Pancreas (tissue), 10 donors: ENCODE data around the gene NT5M. TPM values are rescaled to one million over a fixed set of nuclear protein-coding genes. Genes with fewer than 3 reads are reported as not detected.
"Not testable (repeated sequence)": the region's sequence is repeated elsewhere in the genome, so short reads cannot be mapped to it uniquely, and the experiment has no call there.

Experiments used
- ATAC-seq, 4 donors: fragments of 200-7000 bp; cut with Tn5 transposase; one replicate each; pipeline versions ENCODE4 v1.8.0 to v1.9.1; 2020; ENCODE audit warnings: mild to moderate bottlenecking in 4 of 4, moderate library complexity in 4 of 4
- DNase-seq, 6 donors: peaks; one replicate each; pipeline ENCODE4 v3.0.0-alpha.2; 2020
- FAIRE-seq: peaks from 2 replicates; lab custom pipeline; 2012; peaks lifted over from hg19 to GRCh38; lab: Jason Lieb, UNC
- H3K27ac ChIP-seq, 4 donors: fragments of 200-600 bp; sonication (generic); 1 replicate in 3 of 4; 2 replicates in 1 of 4; pipeline versions ENCODE4 v1.5.0 to v1.8.0; 2020
- H3K27me3 ChIP-seq, 4 donors: fragments of 200-600 bp; one replicate each; pipeline ENCODE4 v1.8.0; 2021
- H3K36me3 ChIP-seq, 3 donors: fragments of 200-600 bp; sonication (generic) in 1 of 3; one replicate each; pipeline versions ENCODE4 v1.5.0 to v1.8.0; 2020 to 2021
- H3K4me1 ChIP-seq, 3 donors: fragments of 200-600 bp; one replicate each; pipeline ENCODE4 v1.8.0; 2021
- H3K4me3 ChIP-seq, 4 donors: fragments of 200-600 bp; sonication (generic) in 2 of 4; one replicate each; pipeline versions ENCODE4 v1.5.0 to v1.8.0; 2020 to 2021
- H3K9me3 ChIP-seq, 4 donors: fragments of 200-600 bp; one replicate each; pipeline ENCODE4 v1.8.0; 2021
- CTCF ChIP-seq, 4 donors: fragments of 200-600 bp; sonication (generic) in 3 of 4; IDR thresholded peaks; one replicate each; pipeline versions ENCODE4 v1.5.0 to v1.8.0; 2021; ENCODE audit warnings: antibody characterized with exemption in 4 of 4
- WGBS, 2 donors: extraction: QIAGEN DNeasy Blood & Tissue Kit; methylation state at CpG; one replicate each; pipeline ENCODE4 v1.1.7; 2013; 5-methylcytosine and 5-hydroxymethylcytosine counted together
- intact Hi-C, 3 donors: fragments of 100-400 bp; cut with DNase I; formaldehyde crosslinking; loops; one replicate each; pipeline versions ENCODE4 v1.11.1 to v1.14.2; 2022
- polyA plus RNA-seq, 2 donors: library from polyadenylated mRNA; stranded (reverse); fragments of 200-250 nt; gene quantifications; one replicate each; pipeline ENCODE4 v1.2.3, GENCODE V29; 2013
- total RNA-seq, 6 donors: library from RNA; stranded (reverse); fragmentation: NEBNext Ultra II Directional in 4 of 6; extraction: Animal tissue kit (Norgen Biotek cat#: 25700) in 4 of 6; gene quantifications; one replicate each; pipeline versions ENCODE4 v1.2.1 to v1.2.4, GENCODE V29; 2021 to 2023
- donor health status: healthy with polysubstance abuse.
- donor health status: DM: no; HTN: no; CAD: no; lungs with moderate emphysema.
- donor health status: DM: no; HTN: no; CAD: no.
- donor health status: control.
- donor health status: control.
- donor health status: Bipolar disorder and iron deficiency.
- donor health status: DM: yes; HTN: yes; CAD: no.
- donor health status: DM: no; HTN: no; CAD: no.
- donor health status: DM: no; HTN: no; CAD: no.
- donor health status: DM: yes; HTN: yes; CAD: no.

The NT5M gene
- total RNA-seq = 1 to 10 TPM in 3 of 6 donors, under 1 TPM in 3; 0.83 to 1.7 (median 1.1) TPM
- 1 to 10 TPM; 2.9 to 3.3 TPM for polyA plus RNA-seq

- 0 to 1% methylated on average over 45 to 107 of the region's 107 CpGs for WGBS, 2 donors
- peaks cover 0 to 3% (median 0%) of the 10 kb centered on the region in 3 donors for H3K4me1 ChIP-seq
- no peak for TF ChIP-seq CTCF (IDR thresholded peaks at IDR 0.05)
- ATAC-seq (peak; percentile 75 to 90 (median 87)), FAIRE-seq (no peak), DNase-seq (peak; percentile 54 to 88 (median 70))
- intact Hi-C loops = no loop called here
- H3K9me3 ChIP-seq = no peaks in the 10 kb centered on the region
- peak within 1 kb of the TSS; percentile 37 to 61 (median 54) for H3K4me3 ChIP-seq
- H3K27ac ChIP-seq = peak within 1 kb of the TSS in 1 of 4 donors; percentile 27
- no peaks in the 10 kb centered on the region for H3K27me3 ChIP-seq
- H3K36me3 ChIP-seq = no peaks in the 10 kb centered on the region
Observed at GRCh38 chr17:17303010-17303846, at the start of gene NT5M. Gene NT5M (plus strand): TSS chr17:17303373. CDS start chr17:17303551, 178 bp downstream.

DNA sequence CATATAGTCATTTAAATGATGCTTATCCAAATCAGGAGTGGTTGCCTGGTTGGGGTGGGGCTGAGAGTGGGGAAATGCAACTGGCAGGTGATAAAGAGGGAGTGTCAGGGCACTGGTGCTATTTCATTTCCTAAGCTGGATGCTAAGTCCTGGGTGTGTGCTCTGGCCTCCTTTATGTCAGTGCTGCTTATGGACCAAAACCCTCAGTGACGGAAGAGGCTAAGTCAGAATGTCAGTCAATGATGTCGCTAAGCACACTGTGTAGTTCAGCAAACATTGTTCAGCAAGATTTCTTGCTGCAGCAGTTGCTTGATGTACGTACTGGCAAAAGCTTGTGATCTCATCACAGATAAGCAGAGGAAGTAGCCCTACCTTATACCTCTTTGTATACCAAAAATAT, 49.8 kb upstream of the NT5M start:
- ATAC-seq (no peak), FAIRE-seq (no peak), DNase-seq (no peak)
- intact Hi-C loops = no loop called here
- no peak overlapping the region for H3K27ac ChIP-seq
- 77 to 87% methylated on average over 3 of the region's 3 CpGs for WGBS, 2 donors
- H3K36me3 ChIP-seq = peaks cover 0 to 48% (median 16%) of the 10 kb centered on the region in 3 donors
- H3K9me3 ChIP-seq = no peaks in the 10 kb centered on the region
- TF ChIP-seq CTCF (IDR thresholded peaks at IDR 0.05) = no peak
- H3K4me3 ChIP-seq = no peak overlapping the region
- H3K4me1 ChIP-seq = no peaks in the 10 kb centered on the region
- no peaks in the 10 kb centered on the region for H3K27me3 ChIP-seq

DNA sequence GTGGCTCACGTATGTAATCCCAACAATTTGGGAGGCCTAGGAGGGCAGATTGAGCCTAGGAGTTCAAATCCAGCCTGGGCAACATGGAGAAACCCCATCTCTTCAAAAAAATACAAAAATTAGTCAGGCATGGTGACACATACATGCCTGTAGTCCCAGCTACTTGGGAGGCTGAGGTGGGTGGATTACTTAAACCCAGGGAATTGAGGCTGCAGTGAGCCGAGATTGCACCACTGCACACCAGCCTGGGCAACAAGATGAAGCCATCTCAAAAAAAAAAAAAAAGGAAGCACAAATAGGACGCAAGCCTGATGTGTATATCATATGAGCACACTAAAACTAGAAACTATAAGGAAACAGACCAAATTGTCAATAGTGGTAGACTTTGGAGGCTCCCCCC, 49.1 kb upstream of the NT5M start:
- no peak for TF ChIP-seq CTCF (IDR thresholded peaks at IDR 0.05)
- intact Hi-C loops = no loop called here
- Histone ChIP-seq H3K4me3 (no peak overlapping the region), H3K27me3 (no peaks in the 10 kb centered on the region), H3K9me3 (no peaks in the 10 kb centered on the region), H3K27ac (no peak overlapping the region), H3K4me1 (no peaks in the 10 kb centered on the region), H3K36me3 (peaks cover 0 to 46% (median 15%) of the 10 kb centered on the region in 3 donors)
- no peak for ATAC-seq
- WGBS, 2 donors = 82 to 90% methylated on average over 3 of the region's 3 CpGs
- no peak for FAIRE-seq
- DNase-seq = no peak

GRCh38 chr17:17255689-17256088, 47.5 kb upstream of the NT5M start:
- H3K27ac ChIP-seq, H3K4me1 ChIP-seq, H3K27me3 ChIP-seq, H3K9me3 ChIP-seq, ATAC-seq, FAIRE-seq, intact Hi-C loops, DNase-seq, H3K4me3 ChIP-seq: not testable (repeated sequence)
- 93 to 94% methylated on average over 9 to 10 of the region's 11 CpGs for WGBS, 2 donors
- H3K36me3 ChIP-seq = peaks cover 0 to 61% (median 28%) of the 10 kb centered on the region in 3 donors

DNA sequence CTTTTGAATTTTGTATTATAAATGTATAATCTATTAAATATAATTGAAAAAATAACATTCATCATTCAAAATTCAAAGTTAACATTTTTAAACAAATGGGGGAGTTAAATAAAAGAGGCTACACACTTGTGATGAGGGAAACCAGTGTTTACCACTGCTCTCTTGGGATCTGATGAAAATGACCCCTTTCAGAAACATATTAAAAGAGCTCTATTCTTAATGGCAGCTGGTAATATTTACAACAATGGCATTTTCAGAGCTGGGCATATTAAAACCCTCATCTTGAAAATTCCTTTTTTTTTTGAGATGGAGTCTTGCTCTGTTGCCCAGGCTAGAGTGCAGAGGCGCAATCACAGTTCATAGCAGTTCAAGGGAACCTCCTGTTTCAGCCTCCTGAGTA, 46.9 kb upstream of the NT5M start:
- Histone ChIP-seq H3K4me1 (no peaks in the 10 kb centered on the region), H3K27ac (no peak overlapping the region), H3K4me3 (no peak overlapping the region), H3K9me3 (no peaks in the 10 kb centered on the region), H3K36me3 (peaks cover 0 to 64% (median 28%) of the 10 kb centered on the region in 3 donors), H3K27me3 (no peaks in the 10 kb centered on the region)
- TF ChIP-seq CTCF (IDR thresholded peaks at IDR 0.05) = no peak
- ATAC-seq (no peak), FAIRE-seq (no peak), DNase-seq (no peak)
- 98 to 100% methylated on average over 1 of the region's 1 CpG for WGBS, 2 donors
- intact Hi-C loops = no loop called here
